Type B pancreatic cell (in vitro differentiated cells): ENCODE measurements around the gene STK17B. TPM values are rescaled to one million over a fixed set of nuclear protein-coding genes. Genes with fewer than 3 reads are reported as not detected.

Source experiments
- DNase-seq: peaks from one replicate; pipeline ENCODE4 v3.0.0; 2021; ENCODE audit warnings: mixed read lengths; ENCODE audit not compliant: unreplicated experiment; ENCODE audit errors: extremely low spot score
- H3K27ac Mint-ChIP-seq: 2 replicates; pipeline ENCODE4 v1.8.0; 2021; ENCODE audit warnings: mild to moderate bottlenecking, mixed read lengths
- H3K27me3 Mint-ChIP-seq: 2 replicates; pipeline ENCODE4 v1.8.0; 2021; ENCODE audit warnings: mixed read lengths
- H3K36me3 Mint-ChIP-seq: 2 replicates; pipeline ENCODE4 v1.8.0; 2021; ENCODE audit warnings: mixed read lengths
- H3K4me1 Mint-ChIP-seq: one replicate; pipeline ENCODE4 v1.8.0; 2021; ENCODE audit warnings: mixed read lengths; ENCODE audit not compliant: unreplicated experiment
- H3K4me3 Mint-ChIP-seq: 2 replicates; pipeline ENCODE4 v1.8.0; 2021; ENCODE audit warnings: mild to moderate bottlenecking, mixed read lengths
- H3K9me3 Mint-ChIP-seq: 2 replicates; pipeline ENCODE4 v1.8.0; 2021; ENCODE audit warnings: mixed read lengths
- total RNA-seq: library from RNA; stranded (reverse); gene quantifications from 2 replicates; pipeline ENCODE4 v1.2.1, GENCODE V29; 2021; ENCODE audit warnings: low replicate concordance
- TF ChIP-seq, protein P1 (sequence below): fragments of 200-600 bp; sonication (generic); conservative IDR thresholded peaks from 2 replicates; pipeline ENCODE4 v1.5.0; 2021; ENCODE audit warnings: antibody characterized with exemption, mild to moderate bottlenecking

Gene STK17B
- total RNA-seq, 1 donor from 2014 or later: 20.0 TPM

DNA sequence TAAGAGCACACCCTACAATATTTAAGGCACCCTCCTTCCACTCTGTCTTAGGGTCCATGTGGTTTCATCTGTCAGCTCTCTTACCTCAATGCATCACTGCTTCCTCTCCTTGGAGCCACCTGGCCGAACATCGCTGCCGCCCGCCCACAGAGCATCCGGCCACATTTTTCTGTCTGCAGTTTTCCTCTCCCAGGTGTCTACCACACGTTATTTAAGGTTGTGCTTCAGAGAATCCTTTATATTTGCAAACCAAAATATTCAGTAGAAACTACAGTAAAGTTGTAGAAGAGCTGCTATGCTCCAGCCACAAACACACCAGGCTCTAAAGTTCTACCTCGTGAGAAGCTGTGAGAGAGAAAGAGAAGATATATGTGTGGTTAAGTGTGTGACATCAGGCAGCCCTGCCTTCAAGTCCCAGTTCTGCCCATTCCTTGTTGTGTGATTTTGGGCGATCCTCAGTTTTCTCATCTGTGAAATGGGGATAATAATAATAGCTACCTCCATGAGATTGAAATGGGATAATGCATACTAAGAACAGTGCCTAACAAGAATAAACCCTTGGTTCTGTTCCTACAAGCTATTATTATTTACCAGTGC is 4.9 kb upstream of the STK17B start:
- peaks cover 8% of the 10 kb centered on the region for H3K4me1 Mint-ChIP-seq
- no peak for DNase-seq
- peaks cover 25% of the 10 kb centered on the region for H3K27me3 Mint-ChIP-seq
- H3K36me3 Mint-ChIP-seq: no peaks in the 10 kb centered on the region
- TF ChIP-seq, protein P1, sequence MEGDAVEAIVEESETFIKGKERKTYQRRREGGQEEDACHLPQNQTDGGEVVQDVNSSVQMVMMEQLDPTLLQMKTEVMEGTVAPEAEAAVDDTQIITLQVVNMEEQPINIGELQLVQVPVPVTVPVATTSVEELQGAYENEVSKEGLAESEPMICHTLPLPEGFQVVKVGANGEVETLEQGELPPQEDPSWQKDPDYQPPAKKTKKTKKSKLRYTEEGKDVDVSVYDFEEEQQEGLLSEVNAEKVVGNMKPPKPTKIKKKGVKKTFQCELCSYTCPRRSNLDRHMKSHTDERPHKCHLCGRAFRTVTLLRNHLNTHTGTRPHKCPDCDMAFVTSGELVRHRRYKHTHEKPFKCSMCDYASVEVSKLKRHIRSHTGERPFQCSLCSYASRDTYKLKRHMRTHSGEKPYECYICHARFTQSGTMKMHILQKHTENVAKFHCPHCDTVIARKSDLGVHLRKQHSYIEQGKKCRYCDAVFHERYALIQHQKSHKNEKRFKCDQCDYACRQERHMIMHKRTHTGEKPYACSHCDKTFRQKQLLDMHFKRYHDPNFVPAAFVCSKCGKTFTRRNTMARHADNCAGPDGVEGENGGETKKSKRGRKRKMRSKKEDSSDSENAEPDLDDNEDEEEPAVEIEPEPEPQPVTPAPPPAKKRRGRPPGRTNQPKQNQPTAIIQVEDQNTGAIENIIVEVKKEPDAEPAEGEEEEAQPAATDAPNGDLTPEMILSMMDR: no peak
- peaks cover 6% of the 10 kb centered on the region for H3K9me3 Mint-ChIP-seq
- no peak overlapping the region for H3K4me3 Mint-ChIP-seq
- H3K27ac Mint-ChIP-seq: no peak overlapping the region

DNA sequence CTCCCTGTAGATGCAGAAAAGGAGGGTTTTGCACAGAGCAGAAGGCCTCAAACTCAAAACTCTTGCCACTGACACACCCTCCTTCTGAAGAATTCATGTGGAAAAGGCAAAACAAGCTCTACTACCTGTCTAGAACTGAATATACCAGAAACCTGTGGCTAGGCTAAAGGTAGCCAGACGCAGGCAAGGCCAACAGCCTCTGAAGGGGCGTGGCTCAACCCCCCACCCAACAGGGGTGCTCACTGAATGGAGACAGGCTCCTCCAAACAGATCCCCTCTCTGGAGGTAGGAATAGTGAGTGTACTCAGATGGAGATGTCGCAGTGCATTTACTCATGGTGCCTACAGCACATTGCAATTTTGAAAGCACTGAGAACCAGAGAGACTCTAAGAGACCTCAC is 3.0 kb upstream of the STK17B start:
- H3K27ac Mint-ChIP-seq: peak overlapping the region; percentile 94
- no peak for DNase-seq
- H3K36me3 Mint-ChIP-seq: no peaks in the 10 kb centered on the region
- H3K4me3 Mint-ChIP-seq: peak overlapping the region; percentile 73
- H3K4me1 Mint-ChIP-seq: peaks cover 19% of the 10 kb centered on the region
- H3K9me3 Mint-ChIP-seq: peaks cover 6% of the 10 kb centered on the region
- peaks cover 26% of the 10 kb centered on the region for H3K27me3 Mint-ChIP-seq
- TF ChIP-seq, protein P1: no peak

DNA sequence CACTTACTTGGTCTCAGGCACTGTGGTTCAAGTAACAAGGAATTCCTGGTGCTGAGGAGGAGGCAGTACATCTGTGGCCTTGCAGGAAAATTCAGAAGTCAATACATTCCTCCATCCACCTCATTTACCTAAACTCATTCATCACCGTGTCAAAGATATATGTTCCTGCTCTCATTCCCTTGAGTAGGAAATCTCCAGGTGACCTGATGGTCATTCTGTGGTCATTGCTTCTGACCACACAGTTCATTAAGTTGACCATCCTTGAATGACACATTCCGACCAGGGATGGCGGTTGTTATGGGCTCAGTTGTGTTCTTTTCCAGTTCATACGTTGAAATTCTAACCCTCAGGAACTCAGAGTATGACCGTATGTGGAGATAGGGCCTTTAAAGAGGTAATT is 2.1 kb upstream of the STK17B start:
- no peak for DNase-seq
- Mint-ChIP-seq H3K4me3 (peak overlapping the region; percentile 33), H3K36me3 (no peaks in the 10 kb centered on the region), H3K9me3 (peaks cover 6% of the 10 kb centered on the region), H3K27me3 (peaks cover 24% of the 10 kb centered on the region), H3K4me1 (peaks cover 19% of the 10 kb centered on the region), H3K27ac (no peak overlapping the region)
- TF ChIP-seq, protein P1: no peak

DNA sequence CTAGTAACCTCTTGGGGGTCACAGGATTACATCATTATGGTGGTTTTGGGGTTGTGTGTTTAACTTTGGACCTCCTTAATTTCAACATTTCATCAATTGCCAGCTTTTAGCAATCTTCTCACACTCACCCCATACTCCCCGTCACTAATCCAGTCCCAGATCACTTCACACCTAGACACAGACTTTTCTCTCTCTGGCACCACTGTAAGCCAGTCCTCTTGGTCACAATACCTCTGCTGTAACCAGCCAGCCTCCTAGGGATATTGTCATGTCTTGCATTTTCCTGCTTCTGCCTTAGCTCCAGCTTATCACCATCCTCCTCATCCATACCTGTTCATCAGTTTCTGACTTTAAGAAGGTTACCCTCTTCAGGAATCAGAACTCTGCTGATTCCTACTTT is 1.6 kb upstream of the STK17B start:
- no peak for DNase-seq
- H3K4me3 Mint-ChIP-seq: peak overlapping the region; percentile 33
- H3K4me1 Mint-ChIP-seq: peaks cover 19% of the 10 kb centered on the region
- TF ChIP-seq, protein P1: no peak
- peaks cover 24% of the 10 kb centered on the region for H3K27me3 Mint-ChIP-seq
- peaks cover 6% of the 10 kb centered on the region for H3K9me3 Mint-ChIP-seq
- no peaks in the 10 kb centered on the region for H3K36me3 Mint-ChIP-seq
- peak overlapping the region; percentile 16 for H3K27ac Mint-ChIP-seq

DNA sequence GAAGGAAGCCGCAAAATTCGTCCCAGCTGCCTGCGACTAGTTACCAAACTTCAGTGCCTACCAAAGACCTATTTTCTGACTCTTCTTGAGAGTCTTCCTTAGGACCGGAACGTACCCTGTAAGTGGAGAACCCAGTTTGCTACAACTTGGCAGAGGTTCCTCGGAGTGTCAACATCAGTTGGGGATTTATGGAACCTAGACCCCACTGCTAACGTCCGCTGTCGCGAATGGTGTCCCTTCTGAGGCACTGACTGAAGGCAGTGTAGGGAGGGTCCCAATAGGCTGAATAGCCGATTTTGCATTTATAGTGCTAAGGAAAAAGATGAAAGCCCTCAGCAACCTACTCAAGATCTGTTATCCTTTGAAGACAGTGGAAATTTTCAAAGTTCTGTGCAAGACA is 568 bp upstream of the STK17B start:
- Mint-ChIP-seq H3K4me3 (peak overlapping the region; percentile 81), H3K27me3 (peaks cover 24% of the 10 kb centered on the region), H3K27ac (peak overlapping the region; percentile 56), H3K9me3 (peaks cover 6% of the 10 kb centered on the region), H3K4me1 (peaks cover 27% of the 10 kb centered on the region), H3K36me3 (no peaks in the 10 kb centered on the region)
- no peak for DNase-seq
- TF ChIP-seq, protein P1: no peak
